Measurements from ENCODE around the gene COX4I2.

COX4I2 gene

DNA sequence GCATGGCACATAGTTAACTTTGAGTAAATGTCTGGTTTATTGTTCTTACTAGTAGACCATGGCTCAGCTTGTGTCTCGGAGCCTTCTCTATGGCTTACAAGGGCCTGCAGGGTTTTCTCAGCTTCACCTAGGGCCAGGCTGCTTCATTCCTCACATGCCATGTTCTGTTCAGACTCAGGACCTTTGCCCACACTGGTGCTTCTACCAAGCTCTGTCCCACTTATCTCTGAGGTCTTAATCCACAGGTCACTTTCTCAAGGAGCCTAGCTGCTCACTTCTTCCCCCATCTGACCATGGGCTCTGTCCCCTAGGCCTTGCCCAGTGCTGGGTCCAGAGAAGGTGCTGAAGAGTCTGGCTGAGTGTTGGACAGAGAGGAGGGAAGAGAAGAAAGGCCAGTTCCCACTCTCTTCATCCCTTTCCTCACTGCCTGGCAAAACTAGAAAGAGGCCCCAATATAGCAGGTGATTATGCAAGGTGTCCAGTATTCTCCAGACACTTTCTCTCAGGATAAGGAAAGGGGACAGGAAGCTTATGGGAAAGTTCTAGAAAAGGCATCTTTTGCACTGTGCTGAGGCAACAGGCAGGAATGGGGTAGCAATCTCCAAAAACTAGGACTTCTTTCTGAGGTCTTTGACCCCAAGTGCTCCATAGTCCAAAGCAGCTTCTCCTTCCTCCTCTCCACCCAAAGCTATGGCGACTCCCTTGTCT lies 40.0 kb downstream of the COX4I2 start:
- DNase-seq, result no peak

DNA sequence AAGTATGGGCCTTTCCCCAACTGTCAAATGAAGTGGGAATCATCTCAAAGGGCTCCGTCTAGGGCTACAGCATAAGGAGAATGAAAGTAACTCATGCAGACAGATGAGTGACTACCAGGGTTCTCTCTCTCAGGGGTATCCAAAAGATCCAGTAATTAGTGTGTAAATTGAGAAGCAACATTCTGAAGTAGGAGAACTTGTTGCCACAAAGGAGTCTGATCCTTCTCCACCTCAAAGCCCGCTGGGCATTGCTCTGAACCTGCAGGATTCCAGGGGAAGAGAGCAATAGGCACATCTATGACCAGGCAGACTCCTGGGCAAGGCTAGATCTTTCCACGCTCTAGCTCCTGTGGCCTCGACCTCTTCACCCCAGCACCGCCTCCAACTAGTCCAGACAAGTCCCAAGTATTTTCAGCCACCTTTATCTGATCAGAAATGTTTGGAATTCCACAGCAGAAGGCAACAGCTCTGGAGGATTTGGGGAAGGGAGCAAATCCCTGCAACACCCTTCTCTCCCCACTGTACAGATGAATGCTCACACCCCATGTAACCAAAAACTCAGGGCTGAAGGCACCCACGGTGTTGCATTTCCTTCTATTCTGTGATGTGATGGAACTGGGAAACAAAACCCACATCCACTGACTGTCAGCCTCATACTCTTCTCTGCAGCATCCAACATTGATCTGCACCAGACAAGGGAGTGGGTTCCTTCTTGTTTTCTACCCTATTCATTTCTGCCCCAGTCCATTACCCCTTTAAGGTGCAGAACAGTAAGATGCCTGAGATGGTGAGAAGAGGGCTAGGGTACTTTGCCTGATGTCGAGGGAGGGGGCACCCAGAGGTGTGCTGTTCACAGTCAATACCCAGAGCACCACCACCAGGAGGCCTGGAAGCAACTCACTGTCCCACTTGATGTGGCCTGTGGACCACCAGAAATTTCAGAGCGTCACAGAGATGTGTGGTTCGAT lies 41.0 kb downstream of the COX4I2 start:
- DNase-seq, result no peak

DNA sequence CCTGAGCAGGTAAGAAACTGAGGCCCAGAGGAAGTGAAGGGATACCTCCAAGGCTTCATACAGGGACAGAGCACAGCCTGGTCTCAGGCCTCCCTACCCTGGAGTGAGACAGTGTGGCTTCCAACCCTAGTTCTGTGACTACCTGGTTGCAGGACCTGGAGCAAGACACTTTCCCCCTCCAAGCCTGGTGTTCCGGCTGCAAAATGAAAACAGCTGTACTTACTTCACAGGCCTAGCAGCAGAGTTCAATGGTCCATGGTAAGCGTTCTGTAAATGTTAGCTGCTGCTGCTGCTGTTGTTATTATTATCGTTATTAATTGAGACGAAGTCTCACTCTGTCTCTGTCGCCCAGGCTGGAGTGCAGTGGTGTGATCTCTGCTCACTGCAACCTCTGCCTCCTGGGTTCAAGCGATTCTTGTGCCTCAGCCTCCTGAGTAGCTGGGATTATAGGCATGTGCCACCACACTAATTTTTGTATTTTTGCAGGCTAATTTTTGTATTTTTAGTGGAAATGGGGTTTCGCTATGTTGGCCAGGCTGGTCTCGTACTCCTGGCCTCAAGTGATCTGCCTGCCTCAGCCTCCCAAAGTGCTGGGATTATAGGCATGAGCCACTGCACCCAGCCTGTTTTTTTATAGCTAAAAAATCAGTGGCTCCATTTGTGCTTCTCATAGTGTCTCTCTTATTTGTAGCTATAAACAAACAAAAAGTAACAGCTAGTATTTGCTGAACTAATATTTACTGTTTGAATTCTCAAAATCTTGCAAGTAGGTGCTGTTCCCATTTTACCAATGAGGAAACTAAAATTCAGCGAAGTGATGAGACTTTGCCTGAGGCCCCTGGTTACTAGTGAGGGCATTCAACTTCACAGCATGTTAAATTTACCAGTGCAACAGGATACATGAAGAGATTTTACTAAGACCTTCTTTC lies 41.9 kb downstream of the COX4I2 start:
- DNase-seq, result no peak

DNA sequence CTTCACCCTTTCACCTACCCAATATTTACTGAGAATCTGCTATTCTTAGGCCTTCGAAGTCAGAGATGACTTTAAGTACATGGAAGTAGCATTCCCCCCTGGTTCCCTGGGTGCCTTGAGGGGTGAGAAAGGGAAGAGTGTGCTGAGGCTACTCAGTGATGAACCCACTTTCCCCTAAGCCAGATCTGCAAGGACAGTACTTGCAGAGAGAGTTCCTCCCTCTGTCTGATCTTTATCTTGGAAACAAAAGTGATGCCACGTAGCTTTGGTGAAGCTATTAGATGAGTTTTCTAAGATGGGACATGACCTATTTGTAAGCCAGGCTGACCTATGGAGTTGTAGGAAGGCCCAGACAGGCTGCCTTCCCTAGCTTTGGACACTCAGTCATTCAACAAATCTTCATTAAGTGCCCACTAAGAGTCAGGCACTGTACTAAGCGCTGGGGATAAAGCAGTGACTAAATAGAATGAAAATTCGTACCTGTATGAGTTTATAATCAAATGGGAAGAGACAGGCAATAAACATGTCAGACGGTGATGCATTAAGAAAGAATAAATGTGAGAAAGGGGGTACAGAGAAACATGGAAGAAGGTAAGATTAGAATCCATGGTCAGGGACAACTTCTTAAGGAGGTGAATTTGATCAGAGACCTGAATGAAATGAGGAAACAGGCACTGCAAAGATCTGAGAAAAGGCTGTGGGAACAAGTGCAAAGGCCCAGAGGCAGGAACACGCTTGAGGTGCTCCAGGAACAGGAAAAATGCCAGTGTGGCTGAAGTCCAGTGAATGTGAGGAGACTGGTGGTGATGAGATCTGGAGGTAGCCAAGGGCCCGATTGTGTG lies 42.8 kb downstream of the COX4I2 start:
- no peak for DNase-seq

DNA sequence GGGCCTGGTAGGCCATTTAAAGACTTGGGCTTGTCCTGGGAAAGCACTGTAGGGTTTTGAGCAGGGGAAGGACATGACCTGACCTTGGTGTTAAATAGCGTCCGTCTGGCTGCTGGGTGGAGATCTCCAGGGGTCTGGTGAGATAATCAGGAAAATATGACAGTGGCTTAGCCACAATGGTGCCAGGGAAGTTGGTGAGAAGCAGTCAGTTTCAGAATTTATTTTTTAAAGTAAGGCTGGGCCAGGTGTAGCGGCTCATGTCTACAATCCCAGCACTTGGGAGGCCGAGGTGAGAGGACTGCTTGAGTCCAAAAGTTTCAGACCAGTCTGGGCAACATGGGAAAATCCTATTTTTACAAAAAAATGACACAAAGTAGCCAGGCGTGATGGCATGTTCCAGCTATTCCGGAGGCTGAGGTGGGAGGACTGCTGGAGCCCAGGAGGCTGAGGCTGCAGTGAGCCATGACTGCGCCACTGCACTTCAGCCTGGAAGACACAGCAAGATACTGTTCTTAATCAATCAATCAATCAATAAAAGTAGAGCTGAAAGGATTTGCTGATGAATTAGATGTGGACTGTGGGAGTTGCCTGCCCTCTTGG lies 43.5 kb downstream of the COX4I2 start:
- DNase-seq, result no peak

DNA sequence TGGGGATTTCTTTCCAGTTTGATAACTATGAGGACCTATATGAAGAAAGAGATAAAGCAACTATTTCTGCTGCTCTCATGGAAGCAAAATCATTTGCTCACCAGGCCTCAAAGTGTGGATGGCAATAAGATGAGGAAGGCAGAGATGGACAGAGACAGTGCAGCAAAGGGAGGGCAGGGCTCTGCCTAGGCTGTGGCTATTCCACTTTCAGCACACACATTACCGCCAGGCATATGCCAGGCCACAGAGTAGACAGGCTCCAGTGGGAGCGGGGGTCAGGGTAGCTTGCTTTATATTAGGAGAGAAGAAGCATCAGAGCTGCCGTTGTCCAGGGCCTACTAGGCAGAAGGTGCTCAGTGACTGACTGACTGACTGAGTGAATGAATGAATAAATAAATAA lies 44.1 kb downstream of the COX4I2 start:
- no peak for DNase-seq

DNA sequence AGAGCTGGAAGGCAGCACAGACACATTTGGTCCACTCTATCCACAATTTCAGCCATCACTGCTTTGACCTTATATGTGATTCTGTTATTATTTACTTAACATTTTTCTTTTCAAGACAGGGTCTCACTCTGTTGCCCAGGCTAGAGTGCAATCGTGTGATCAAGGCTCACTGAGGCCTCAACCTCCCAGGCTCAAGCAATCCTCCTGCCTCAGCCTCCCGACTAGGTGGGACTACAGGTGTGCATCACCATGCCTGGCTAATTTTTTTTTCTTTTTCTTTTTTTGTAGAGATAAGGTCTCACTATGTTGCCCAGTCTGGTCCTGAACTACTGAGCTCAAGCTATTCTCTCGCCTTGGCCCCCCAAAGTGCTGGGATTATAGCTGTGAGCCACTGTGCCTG lies 44.6 kb downstream of the COX4I2 start:
- DNase-seq, result no peak

DNA sequence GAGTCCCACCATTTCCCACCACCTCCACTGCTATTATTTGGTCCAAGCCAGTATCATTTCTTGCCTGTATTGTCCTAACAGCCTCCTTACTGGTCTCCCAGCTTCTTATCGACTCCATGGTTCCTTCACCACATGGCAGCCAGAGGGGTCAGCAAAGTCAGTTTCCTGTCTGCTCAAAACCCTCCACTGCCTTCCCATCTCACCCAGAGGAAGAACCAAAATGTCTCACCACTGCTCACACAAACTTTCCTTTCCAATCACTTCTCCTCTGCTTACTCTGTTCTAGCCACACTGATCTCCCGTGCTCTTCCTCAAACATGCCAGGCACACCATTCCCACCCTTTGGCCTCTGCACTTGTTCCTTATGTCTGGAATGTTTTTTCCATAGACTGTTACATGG lies 45.2 kb downstream of the COX4I2 start:
- no peak for DNase-seq

DNA sequence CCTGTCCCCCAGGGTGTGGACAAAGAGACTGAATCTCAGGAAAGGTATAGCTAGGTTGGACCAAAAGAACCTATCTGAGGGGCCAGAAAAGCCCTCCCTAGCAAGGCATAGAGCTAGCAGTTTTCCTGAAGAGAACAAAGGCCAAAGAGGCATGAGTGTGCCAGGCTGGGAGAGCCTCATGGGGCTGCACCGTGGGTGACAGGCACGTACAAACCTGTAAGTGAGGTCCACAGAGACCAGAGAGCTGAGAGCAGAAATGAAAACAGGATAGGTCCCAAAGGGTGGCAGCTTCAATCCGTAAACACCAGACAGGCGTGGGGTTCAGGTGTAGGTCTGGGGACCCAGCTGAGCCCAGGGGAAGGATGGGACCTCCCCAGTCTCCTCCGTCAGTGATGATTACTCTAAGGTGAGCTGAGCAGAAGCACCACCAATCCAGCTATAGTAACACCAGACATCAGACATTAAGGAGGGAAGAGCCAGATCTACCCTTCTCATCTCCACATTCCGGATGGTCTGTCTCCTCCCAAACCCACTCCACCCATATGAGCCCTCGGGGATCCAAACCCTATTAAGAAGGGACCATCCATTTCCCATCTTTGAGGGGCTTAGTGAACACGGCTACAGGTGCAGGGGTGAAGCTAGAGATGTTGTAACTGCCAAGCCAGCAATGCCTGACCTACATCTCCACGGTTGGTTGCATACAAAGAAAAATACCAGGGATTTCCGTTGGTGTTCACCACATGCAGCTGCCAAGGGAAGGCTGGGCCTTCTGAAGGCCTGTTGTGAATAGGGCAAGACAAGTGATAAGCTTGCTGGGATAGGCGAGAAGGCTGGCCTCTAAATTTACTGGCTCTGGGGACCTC lies 46.7 kb downstream of the COX4I2 start:
- DNase-seq, result peak; percentile 8

DNA sequence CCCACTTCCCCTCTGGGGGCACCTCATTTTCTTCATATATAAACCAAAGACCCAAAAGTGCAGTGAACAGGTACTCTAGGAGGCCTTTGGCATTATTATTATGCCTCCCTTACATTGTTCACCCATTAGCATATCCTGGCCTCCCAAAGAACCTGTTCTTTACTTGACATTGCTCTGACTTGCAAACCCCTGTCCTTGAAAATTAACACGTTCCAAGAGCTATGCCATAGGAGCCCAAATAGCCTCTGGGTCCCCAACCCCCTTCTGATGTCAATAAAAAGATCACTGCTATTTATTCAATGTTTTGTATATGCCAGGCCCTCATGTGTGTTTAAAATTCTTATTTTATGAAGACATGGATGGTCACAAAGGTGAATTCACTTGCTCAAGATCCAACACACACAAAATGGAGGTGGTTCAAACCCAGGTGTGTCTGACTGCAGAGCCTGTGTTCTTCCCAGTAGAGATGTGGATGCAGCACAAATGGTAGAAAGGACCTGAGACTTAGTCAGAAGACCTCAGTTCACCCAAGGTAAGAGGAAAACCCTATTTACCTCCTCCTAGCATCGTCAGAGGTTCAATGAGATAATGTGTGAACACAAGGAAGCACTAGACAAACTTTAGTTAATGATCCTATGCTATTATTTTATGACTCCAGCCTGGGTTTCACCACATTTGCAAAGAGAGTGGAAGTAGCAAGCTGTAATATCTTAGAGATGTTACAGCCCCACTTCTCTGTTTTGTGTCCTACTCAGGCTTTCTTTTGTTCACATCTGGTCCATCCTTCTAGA lies 48.3 kb downstream of the COX4I2 start:
- no peak for DNase-seq

DNA sequence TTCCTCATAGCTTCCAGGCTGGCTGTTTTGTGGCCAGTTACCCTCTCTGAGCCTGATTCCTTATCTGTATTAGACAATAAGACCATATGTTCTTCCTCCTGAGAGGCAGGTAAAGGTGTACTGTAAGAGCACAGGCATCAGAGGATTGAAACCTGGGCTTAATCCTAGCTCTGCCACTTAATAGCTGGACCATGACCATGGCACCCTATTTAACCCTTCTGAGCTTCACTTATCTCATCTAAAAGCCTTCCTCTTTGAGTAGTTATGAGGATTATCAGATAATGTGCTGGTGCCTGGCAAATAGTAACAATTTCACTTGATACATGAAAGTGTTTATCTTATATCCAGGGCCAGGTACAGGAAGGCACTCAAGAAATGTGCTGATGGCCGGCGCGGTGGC lies 50.1 kb downstream of the COX4I2 start:
- DNase-seq, result no peak

DNA sequence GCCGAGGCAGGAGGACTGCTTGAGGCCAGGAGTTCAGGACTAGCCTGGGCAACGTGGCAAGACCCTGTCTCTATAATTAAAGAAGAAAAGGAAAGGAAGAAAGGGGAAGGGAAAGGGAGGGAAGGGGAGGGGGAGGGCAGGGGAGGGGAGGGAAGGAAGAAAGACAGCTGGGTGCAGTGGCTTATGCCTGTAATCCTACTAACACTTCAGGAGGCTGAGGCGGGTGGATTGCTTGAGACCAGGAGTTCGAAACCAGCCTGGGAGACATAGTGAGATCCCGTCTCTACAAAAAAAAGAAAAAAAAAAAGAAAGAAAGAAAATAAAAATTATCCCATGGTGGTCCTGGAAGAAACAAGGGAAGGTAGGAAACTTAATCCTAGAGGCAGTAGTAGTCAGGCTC lies 51.4 kb downstream of the COX4I2 start:
- no peak for DNase-seq

DNA sequence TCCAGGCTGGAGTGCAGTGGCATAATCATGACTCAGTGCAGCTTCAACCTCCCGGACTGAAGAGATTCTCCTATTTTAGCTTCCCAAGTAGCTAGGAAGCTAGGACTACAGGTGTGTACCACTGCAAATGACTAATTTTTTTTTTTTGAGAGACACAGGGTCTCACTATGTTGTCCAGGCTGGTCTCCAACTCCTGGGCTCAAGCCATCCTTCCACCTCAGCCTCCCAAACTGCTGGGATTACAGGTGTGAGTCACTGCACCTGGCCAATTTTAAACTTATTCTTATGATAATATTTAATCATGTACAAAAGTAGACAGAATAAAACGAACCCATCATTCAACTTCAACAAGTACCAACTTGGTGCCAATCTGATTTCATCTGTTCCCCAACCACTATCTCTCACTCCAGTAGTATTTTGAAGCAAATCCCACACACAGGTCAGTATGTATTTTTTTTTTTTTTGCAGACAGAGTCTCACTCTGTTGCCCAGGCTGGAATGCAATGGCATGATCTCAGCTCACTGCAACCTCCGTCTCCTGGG lies 52.5 kb downstream of the COX4I2 start:
- no peak for DNase-seq

DNA sequence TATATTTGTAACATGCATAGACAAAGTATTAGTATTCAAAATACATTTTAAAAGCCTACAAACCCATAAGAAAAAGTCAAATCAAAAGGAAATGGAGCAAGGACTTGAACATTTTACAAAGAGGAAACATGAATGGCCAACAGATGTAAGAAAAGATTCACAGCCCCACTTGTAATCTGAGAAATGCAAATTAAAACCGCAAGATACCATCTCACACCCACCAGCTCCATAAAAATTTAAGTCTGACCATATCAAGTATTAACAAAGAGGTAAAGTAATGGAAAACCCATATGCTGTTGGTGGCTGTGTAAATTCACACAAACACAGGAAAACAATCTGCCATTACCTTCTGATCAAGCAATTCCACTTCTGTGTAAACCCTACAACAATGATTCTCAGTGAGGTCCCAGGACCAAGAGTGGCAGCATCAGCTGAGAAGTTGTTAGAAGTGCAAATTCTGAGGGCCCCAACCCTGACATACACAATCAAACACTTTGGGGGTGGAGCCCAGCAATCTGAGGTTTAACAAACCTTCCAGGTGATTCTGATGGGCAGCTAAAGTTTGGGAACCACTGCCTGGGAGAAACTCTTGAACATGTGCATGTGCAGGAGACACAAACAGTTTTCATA lies 54.0 kb downstream of the COX4I2 start:
- no peak for DNase-seq

DNA sequence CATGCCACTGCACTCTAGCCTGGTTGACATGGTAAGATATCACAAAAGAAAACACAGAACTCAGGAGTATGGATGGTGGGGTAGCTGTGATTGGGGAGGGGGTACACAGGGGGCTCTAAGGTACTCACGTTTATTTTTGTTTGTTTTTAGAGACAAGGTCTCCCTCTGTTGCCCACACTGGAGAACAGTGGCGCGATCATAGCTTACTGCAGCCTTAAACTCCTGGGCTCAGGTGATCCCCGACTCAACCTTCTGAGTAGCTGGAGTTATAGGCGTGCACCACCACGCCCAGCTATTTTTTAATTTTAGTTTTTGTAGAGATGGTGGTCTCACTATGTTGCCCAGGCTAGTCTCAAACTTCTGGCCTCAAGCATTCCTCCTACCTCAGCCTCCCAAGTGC lies 55.7 kb downstream of the COX4I2 start:
- DNase-seq, result no peak

DNA sequence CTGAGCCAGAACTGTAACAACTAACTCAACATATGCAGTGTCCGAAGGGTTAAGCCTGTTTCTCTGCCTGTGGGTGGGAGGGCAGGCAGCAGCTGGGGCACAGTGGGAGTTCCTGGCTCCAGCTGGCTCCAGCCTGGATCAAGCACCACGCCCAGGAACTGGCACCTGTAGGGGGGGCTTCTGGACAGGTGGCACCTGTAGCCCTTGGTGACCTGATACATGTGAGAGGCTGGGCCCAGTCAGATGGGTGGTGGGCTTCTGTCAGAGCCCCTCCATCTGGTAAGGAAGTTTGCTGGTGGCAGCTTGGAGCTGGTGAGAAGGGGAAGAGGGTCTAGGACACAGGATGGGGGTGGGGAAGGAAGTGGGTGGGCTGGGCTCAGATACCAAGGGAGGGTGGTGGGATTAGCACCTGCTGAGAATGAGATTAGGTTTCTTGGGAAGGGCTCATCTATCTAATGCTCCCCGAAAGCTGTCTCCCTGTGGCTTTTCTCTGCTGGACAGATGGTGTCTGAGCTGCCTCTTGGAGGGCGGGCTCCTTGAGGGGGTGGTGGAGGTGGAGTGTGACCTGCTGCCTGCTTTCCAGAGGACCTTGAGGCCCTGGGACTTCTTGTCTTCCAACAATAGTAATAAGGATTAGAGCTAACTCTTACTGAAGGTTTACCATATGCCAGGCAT lies 56.4 kb downstream of the COX4I2 start:
- DNase-seq, result no peak

Data from CD4-positive, alpha-beta T cell treated with Interleukin-6 for 4 hours (primary cell).